NCI-H446 (cell line): ENCODE results near the gene MEGF6.
"Not testable (repeated sequence)": the region's sequence is repeated elsewhere in the genome, so short reads cannot be mapped to it uniquely, and the experiment has no call there.

ENCODE experiments used
- DNase-seq, 2 experiments: peaks; one replicate each; lab custom pipeline; 2025; lab: John Stamatoyannopoulos, UW

The MEGF6 gene

DNA sequence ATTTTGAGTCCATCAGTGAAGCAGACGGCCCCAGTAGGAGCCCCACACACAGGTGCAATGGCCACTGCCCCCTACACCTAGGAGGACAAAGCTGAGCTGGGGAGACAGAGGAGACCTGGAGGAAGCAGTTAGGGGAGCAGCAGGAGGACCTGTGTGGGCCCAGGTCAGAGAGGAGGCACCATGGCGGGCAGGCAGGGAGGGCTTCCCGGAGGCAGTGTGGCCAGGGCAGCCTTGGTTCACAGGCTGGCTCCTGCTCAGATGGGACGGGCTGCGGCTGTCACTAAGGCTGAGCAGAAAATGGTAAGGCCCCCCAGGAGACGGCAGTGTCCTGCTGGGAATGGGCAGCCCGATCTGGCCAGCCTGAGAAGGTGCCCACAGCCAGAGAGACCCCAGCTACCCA is 15.4 kb downstream of the MEGF6 start:
- no peak for DNase-seq

DNA sequence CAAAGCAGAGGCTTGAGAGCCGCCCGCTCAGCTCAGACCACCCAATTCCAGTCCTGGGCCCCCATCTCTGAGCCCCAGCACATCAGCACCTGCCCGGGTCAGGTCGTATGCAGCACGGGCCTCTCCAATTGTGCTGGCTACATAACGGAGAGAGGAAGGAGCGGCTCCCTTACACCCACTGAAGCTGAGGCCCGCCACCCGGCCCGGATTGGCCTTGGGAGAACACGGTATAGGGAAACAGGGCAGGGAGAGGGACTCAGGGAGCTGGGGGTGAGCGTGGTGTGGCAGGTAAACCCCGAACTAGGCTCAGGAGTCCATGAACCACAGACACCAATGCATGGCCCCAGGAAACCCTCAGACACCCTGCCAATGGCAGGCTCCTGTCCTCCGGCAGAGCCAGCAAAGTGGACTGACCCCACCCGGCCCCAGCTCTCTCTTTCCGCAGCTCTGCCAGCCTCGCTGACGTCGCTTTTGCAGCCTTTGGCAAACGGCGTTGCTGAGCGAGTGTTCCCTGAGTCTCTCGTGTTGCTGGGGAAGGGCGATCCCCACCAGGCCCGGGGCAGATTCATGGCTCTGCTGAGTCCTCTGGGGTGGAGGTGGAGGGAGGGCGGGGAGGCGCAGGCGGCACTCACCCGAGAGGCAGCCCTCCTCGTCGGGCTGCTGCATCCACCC is 16.5 kb downstream of the MEGF6 start:
- DNase-seq: no peak

DNA sequence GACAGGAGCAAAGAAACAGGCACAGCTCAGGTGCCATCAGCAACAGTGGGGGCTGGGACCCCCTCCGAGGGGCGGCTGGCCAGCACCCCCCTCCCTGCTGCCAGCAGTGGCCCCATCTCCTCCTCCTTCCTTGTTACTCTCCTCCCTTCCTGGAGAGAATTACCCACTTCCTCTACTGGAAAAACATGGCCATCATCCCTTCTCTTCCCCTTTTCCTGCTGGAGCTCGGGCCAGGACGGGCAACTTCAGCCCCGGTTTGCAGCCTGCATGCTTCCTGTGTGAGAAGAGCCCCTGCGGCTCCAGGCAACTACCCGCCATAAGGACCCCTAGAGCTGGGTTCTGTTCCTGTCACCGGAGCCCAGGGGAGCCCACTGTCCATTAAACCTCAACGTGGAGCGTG is 17.6 kb downstream of the MEGF6 start:
- DNase-seq: no peak

DNA sequence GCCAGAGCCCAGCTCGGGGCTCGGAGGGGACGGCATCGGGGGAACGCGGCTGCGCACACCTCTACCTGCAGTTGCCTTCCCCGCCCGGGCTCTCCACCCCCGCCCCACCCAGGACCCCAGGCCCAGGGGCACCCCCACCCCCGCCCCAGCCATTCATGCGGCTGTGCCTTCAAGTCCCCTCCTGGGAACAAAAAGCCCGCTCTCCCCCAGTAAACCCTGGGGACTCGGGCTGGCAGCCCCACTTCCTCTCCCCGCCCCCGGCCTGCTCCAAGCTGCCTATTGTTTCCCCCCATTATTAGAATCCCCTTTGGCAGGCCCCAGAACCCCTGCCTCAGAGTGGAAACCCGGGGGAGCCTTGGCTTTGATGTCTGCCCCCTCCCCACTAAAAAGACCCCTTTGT is 18.0 kb downstream of the MEGF6 start:
- no peak for DNase-seq

DNA sequence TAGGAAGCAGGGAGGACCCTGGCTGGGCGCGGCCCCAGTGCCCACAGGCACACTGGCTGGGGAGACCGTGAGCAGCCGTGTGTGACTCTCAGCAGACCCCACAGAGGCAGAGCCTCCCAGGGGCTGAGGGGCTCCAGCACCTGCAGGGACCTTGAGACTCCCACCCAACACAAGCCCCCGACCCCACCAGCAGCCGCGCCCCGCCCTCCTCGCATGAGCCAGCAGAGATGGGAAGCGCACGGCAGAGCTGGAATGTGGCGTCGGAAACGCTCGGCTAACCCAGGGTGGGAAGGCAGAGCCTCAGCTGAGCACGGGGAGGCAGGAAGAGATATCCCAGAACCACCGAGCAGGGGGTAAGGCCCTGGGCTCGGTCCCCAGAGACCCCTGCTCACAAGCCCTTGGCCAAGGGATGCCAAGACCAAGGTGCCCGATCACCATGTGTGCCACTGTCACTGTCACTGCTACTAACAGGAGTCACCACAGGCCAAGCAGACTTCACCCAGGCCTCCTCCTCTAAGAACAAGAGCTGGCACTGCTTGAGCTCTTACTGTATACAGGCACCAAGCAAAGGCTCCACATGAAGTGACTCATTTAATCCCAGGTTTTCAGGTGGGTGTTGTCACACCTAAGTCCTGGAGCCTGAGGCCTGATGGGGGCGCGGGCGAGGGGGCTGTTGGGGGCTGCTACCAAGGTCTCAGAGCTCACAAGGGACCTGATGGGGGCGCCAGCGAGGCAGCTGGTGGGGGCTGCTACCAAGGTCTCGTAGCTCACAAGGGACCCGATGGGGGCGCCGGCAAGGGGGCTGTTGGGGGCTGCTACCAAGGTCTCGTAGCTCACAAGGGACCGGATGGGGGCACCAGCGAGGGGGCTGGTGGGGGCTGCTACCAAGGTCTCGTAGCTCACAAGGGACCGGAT is 20.1 kb downstream of the MEGF6 start:
- no peak for DNase-seq

- no peak for DNase-seq
Measured at GRCh38 chr1:3590139-3590763, 21.1 kb downstream of the MEGF6 start.

DNA sequence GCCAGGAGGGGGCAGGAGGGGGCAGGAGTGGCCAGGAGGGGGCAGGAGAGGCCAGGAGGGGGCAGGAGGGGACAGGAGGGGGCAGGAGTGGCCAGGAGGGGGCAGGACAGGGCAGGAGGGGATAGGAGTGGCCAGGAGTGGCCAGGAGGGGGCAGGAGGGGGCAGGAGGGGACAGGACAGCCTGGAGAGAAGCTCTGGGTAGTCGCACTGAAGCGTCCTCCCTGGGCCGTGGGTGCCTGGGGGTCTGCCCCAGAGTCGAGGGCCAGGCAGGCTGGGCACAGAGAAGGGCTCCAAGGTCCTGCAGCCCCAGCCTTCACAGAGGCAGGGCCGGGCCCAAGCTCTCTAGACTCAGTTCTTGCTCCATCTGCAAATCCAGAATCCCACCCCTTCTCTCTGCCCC is 22.9 kb downstream of the MEGF6 start:
- DNase-seq: no peak

GRCh38 chr1:3586986-3587759 is 24.1 kb downstream of the MEGF6 start:
- no peak for DNase-seq

GRCh38 chr1:3585940-3586568 is 25.3 kb downstream of the MEGF6 start:
- no peak for DNase-seq

- DNase-seq: not testable (repeated sequence)
Measured at GRCh38 chr1:3585353-3585868, 25.9 kb downstream of the MEGF6 start.

GRCh38 chr1:3584915-3585314 is 26.4 kb downstream of the MEGF6 start:
- no peak for DNase-seq

GRCh38 chr1:3583751-3584150 is 27.6 kb downstream of the MEGF6 start:
- DNase-seq: not testable (repeated sequence)

DNA sequence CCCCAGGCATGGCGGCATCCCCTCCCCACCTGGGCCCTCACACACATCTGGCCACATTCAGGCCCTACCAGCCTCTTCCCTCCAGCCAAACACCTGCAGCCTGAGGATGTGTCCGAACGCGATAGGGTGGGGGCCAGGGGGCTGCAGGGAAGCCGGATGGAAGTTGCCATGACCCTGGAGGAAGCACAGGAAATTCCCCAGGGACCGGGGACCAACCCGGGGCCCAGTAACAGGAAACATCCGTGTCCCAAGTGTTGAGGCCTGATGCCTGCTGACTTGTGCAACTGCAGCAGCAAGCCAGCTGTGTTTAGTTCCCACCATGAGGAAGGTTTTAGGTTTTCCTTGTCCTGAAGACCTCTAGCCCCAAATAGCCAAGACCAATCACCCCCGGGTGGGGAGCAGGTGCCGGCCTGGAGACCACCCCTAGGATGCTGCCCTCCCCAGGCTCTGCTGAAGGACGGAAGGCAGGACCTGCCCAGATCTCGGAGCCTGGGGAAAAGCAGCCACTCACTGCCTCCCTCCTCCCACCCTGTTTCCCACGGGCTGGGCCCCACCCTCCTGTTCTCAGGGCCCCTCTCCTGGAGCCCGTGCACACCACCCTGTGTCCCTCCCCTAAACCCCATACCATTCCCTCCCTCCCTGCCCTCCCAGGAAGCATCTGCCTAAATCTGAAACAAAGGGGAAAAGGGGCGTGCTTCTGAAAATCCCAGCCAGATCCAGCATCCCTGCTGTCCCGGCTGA is 29.8 kb downstream of the MEGF6 start:
- DNase-seq: no peak

- no peak for DNase-seq
Measured at GRCh38 chr1:3580231-3580630, 31.1 kb downstream of the MEGF6 start.

- no peak for DNase-seq
Measured at GRCh38 chr1:3579626-3580025, 31.7 kb downstream of the MEGF6 start.

- DNase-seq: no peak
Measured at GRCh38 chr1:3578906-3579305, 32.4 kb downstream of the MEGF6 start.

DNA sequence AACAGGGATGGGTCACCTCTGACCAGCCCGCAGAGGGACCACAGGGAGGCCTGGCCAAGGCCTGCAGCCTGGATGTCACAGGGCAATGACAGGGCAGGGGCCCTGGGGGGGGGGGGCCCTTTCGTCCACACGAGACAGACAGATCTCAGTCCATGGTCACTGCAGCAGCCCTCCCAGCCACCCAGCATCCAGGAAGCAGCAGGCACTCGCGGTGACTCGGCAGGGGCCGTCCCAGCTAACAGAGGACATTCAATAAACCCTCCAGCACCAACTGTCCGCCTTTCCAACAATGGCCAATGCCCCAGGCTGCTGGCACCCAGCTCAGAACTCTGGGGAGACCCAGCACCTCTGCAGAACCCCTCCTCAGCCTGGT is 32.9 kb downstream of the MEGF6 start:
- no peak for DNase-seq

GRCh38 chr1:3577711-3578432 is 33.4 kb downstream of the MEGF6 start:
- no peak for DNase-seq

GRCh38 chr1:3577300-3577699 is 34.0 kb downstream of the MEGF6 start:
- peak; percentile 73 to 89 for DNase-seq

DNA sequence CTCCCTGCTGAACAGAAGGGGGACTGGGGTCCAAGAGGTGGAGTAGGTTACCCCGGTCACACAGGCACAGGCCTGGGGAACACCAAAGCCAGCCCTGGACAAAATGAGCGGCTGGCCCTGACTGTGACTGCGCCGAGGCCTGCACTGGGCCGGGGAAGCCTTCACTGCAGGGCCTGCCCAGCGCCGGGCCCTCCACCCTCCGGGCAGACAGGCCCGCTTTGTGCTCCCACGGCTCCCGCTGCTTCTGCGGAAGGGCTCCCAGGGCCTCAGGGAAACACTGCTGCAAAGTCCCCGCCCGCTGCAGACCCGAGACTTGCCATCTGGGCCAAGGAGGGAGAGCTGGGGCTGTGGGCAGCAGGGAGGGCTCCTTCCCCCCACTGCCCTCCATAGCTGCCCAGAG is 35.3 kb downstream of the MEGF6 start:
- no peak for DNase-seq
